Spleen (tissue), 11 donors: ENCODE results near the gene ZDHHC11B. TPM values are rescaled to one million over a fixed set of nuclear protein-coding genes. Genes with fewer than 3 reads are reported as not detected.

Experiments
- DNase-seq: peaks from one replicate; pipeline ENCODE4 v3.0.0-alpha.2; 2020
- H3K27ac ChIP-seq, 8 donors: fragments of 200-600 bp; sonication (generic) in 7 of 8; 1 replicate in 4 of 8; 2 replicates in 4 of 8; pipeline versions ENCODE4 v1.5.0 to v1.8.0; 2016 to 2021; ENCODE audit warnings: inconsistent platforms in 4 of 8, mild to moderate bottlenecking in 4 of 8, moderate library complexity in 1 of 8
- H3K27me3 ChIP-seq, 7 donors: fragments of 200-600 bp; sonication (generic) in 6 of 7; replicated peaks in 1 of 7; 1 replicate in 4 of 7; 2 replicates in 3 of 7; pipeline versions ENCODE4 v1.5.0 to v1.8.0; 2016 to 2021; ENCODE audit warnings: inconsistent platforms in 3 of 7, mild to moderate bottlenecking in 1 of 7
- H3K36me3 ChIP-seq, 6 donors: fragments of 200-600 bp; sonication (generic) in 5 of 6; 1 replicate in 4 of 6; 2 replicates in 2 of 6; pipeline versions ENCODE4 v1.5.0 to v1.8.0; 2016 to 2021; ENCODE audit warnings: inconsistent platforms in 2 of 6
- H3K4me1 ChIP-seq, 6 donors: fragments of 200-600 bp; sonication (generic) in 5 of 6; 1 replicate in 3 of 6; 2 replicates in 3 of 6; pipeline versions ENCODE4 v1.5.0 to v1.8.0; 2016 to 2021; ENCODE audit warnings: inconsistent platforms in 3 of 6
- H3K4me3 ChIP-seq, 8 donors: fragments of 200-600 bp; sonication (generic) in 7 of 8; 1 replicate in 4 of 8; 2 replicates in 4 of 8; pipeline versions ENCODE4 v1.5.0 to v1.8.0; 2016 to 2021; ENCODE audit warnings: inconsistent platforms in 4 of 8, mild to moderate bottlenecking in 4 of 8, moderate library complexity in 2 of 8
- H3K9me3 ChIP-seq, 8 donors: fragments of 200-600 bp; sonication (generic) in 7 of 8; 1 replicate in 4 of 8; 2 replicates in 4 of 8; pipeline versions ENCODE4 v1.5.0 to v1.8.0; 2016 to 2021; ENCODE audit warnings: inconsistent platforms in 4 of 8
- CTCF ChIP-seq, 11 experiments: fragments of 200-600 bp in 7 of 11; fragments of 450-650 bp in 4 of 11; sonication (generic) in 4 of 11; IDR thresholded peaks in 8 of 11; conservative IDR thresholded peaks in 3 of 11; 1 replicate in 7 of 11; 2 replicates in 4 of 11; pipeline versions ENCODE4 v1.4.0 to v1.8.0; 2016 to 2021; ENCODE audit warnings: antibody characterized with exemption in 11 of 11, inconsistent platforms in 4 of 11, mild to moderate bottlenecking in 1 of 11
- POLR2A ChIP-seq, 3 donors: fragments of 450-650 bp; IDR thresholded peaks; one replicate each; pipeline ENCODE4 v1.5.1; 2017; ENCODE audit warnings: antibody characterized with exemption in 3 of 3, mild to moderate bottlenecking in 1 of 3
- POLR2AphosphoS5 ChIP-seq, 3 donors: sonication (generic); formaldehyde crosslinking; IDR thresholded peaks; one replicate each; pipeline ENCODE4 v1.5.1; 2017; ENCODE audit warnings: antibody characterized with exemption in 3 of 3
- WGBS, 5 donors: extraction: QIAGEN DNeasy Blood & Tissue Kit in 3 of 5; methylation state at CpG; one replicate each; pipeline versions ENCODE4 v1.1.5 to v1.1.7; 2013 to 2018; 5-methylcytosine and 5-hydroxymethylcytosine counted together
- intact Hi-C: fragments of 100-400 bp; cut with DNase I; formaldehyde crosslinking; loops from one replicate; pipeline ENCODE4 v1.15.0; 2023; ENCODE audit warnings: low total_unique reads
- polyA plus RNA-seq, 3 donors: library from polyadenylated mRNA; stranded (reverse); fragments of 200-250 nt; gene quantifications; one replicate each; pipeline ENCODE4 v1.2.1, GENCODE V29; 2013
- total RNA-seq, 7 donors: library from RNA; depleted of rRNA in 3 of 7; stranded (reverse); fragments of >200 nt in 3 of 7; fragmentation: NEBNext Ultra II Directional in 4 of 7; extraction: Animal tissue kit (Norgen Biotek cat#: 25700) in 4 of 7; gene quantifications; one replicate each; pipeline versions ENCODE4 v1.1.0 to v1.2.1, GENCODE V29; 2016 to 2021
- donor health status: healthy with polysubstance abuse.
- donor health status: DM: no; HTN: no; CAD: no; lungs with moderate emphysema.
- donor health status: DM: no; HTN: no; CAD: no.
- donor health status: Bipolar disorder and iron deficiency.
- donor health status: healthy.
- donor health status: DM: no; HTN: no; CAD: no.
- donor health status: DM: yes; HTN: yes; CAD: no.

ZDHHC11B gene
- total and polyA plus RNA-seq, 10 donors = 0.97 to 74.3 (median 4.7) TPM

GRCh38 chr5:664343-664993, 120.1 kb downstream of the ZDHHC11B start:
- no peak overlapping the region for H3K27ac ChIP-seq
- peaks cover 0 to 84% (median 30%) of the 10 kb centered on the region in 6 donors for H3K36me3 ChIP-seq
- 88 to 97% (median 92%) methylated on average over 10 to 24 of the region's 24 CpGs for WGBS, 5 donors
- no peak for TF ChIP-seq POLR2AphosphoS5 (IDR thresholded peaks at IDR 0.05)
- TF ChIP-seq CTCF (IDR thresholded peaks at IDR 0.05 in 8 of 11, conservative IDR thresholded peaks at IDR 0.05 in 3 of 11) = no peak
- TF ChIP-seq POLR2A (IDR thresholded peaks at IDR 0.05) = no peak
- intact Hi-C loops = no loop called here
- H3K4me1 ChIP-seq = peaks cover 0 to 4% (median 0%) of the 10 kb centered on the region in 6 donors
- H3K4me3 ChIP-seq = no peak overlapping the region
- DNase-seq = peak; percentile 48
- peaks cover 0 to 2% (median 0%) of the 10 kb centered on the region in 7 donors for H3K27me3 ChIP-seq
- H3K9me3 ChIP-seq = no peaks in the 10 kb centered on the region

- peaks cover 0 to 91% (median 30%) of the 10 kb centered on the region in 6 donors for H3K36me3 ChIP-seq
Observed at GRCh38 chr5:663436-664342, 120.8 kb downstream of the ZDHHC11B start.

GRCh38 chr5:662751-663435, 121.6 kb downstream of the ZDHHC11B start:
- WGBS, 5 donors = 94 to 98% (median 97%) methylated on average over 54 to 56 of the region's 56 CpGs
- H3K9me3 ChIP-seq = peaks cover 0 to 4% (median 0%) of the 10 kb centered on the region in 8 donors
- TF ChIP-seq POLR2A (IDR thresholded peaks at IDR 0.05) (no peak), CTCF (IDR thresholded peaks at IDR 0.05 in 8 of 11, conservative IDR thresholded peaks at IDR 0.05 in 3 of 11) (no peak), POLR2AphosphoS5 (IDR thresholded peaks at IDR 0.05) (no peak)
- H3K27me3 ChIP-seq = no peaks in the 10 kb centered on the region
- no peak overlapping the region for H3K4me3 ChIP-seq
- DNase-seq = peak; percentile 63
- H3K4me1 ChIP-seq = no peaks in the 10 kb centered on the region
- H3K27ac ChIP-seq = no peak overlapping the region
- peaks cover 0 to 92% (median 33%) of the 10 kb centered on the region in 6 donors for H3K36me3 ChIP-seq
- intact Hi-C loops = no loop called here

More at GRCh38 chr5:663436-664342, 120.8 kb downstream of the ZDHHC11B start:
- TF ChIP-seq CTCF (IDR thresholded peaks at IDR 0.05 in 8 of 11, conservative IDR thresholded peaks at IDR 0.05 in 3 of 11) (no peak), POLR2AphosphoS5 (IDR thresholded peaks at IDR 0.05) (no peak), POLR2A (IDR thresholded peaks at IDR 0.05) (no peak)
- intact Hi-C loops = no loop called here
- peak; percentile 72 for DNase-seq
- Histone ChIP-seq H3K9me3 (no peaks in the 10 kb centered on the region), H3K4me1 (no peaks in the 10 kb centered on the region), H3K27ac (no peak overlapping the region), H3K4me3 (no peak overlapping the region), H3K27me3 (no peaks in the 10 kb centered on the region)
- 95 to 96% (median 95%) methylated on average over 20 to 38 of the region's 38 CpGs for WGBS, 5 donors
